IPS DF 19.7 (cell line): ENCODE results near the gene VBP1.
A peak's percentile ranks its signal among the peaks of the same experiment; 100 is the strongest.
"Not testable (repeated sequence)": the region's sequence is repeated elsewhere in the genome, so short reads cannot be mapped to it uniquely, and the experiment has no call there.

Source experiments
- DNase-seq: peaks from one replicate; pipeline ENCODE4 v3.0.0-alpha.2; 2013; ENCODE audit warnings: low read depth, low spot score

Gene VBP1

DNA sequence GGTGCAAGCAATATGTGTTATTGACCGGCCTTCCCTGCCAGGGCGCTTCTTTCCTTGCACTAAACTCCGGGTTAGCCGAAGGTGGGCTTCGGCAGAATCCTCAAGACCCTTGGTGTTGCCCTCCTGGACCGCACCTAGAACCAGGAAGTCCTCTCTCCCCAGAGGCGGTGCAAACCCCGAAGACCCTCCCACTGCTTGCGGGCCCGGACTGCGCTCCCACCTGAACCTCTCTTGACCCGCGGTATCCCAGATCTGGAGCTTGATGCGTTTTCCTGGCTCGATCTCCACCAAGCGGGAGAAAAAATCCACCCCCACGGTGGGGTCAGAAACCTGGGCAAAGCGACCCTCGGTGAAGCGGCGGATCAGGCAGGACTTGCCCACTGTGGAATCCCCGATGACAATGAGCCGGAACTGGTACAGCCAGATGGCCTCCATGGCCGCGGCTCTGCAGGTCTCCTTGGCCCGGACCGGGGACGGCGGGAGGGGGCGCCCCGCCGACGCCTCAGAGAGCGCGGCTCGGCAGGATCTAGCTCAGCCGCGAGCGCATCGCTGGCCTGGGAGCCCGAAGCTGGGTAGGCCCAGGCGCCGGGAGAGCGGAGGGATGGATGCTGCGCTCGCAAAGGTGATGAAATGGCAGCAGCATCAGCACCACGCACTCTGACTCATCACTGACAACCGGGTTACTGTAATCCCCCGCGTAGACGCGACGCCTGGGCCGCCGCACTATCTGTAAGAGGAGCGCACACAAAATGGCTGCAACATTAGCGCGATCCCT lies 47.8 kb downstream of the VBP1 start, which contains the start of gene RAB39B:
TSS of gene RAB39B (minus strand) at position 638 of the 775 bp plus-strand sequence. CDS start at position 435, 203 bp downstream.
- peak; percentile 25 for DNase-seq

DNA sequence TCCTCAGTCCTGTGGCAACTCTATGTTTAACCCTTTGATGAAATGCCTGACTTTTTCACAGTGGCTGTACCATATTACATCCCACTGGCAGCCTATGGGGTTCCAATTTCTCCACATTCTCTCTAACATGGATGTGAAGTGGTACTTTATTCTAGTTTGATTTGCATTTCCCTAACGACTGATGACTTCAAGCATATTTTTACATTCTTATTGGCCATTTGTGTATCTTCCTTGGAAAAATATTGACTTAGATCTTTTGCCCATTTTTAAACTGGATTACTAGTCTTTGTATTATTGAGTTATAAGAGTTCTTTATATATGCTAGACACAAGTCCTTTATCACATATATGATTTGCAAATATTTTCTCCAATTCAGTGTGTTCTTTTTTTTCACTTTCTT lies 50.2 kb downstream of the VBP1 start:
- no peak for DNase-seq

DNA sequence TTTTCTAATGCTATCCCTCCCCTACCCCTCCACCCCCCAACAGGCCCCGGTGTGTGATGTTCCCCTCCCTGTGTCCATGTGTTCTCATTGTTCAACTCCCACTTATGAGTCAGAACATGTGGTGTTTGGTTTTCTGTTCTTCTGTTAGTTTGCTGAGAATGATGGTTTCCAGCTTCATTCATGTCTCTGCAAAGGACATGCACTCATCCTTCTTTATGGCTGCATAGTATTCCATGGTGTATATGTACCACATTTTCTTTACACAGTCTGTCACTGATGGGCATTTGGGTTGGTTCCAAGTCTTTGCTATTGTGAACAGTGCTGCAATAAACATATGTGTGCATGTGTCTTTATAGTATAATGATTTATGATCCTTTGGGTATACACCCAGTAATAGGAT lies 51.7 kb downstream of the VBP1 start:
- DNase-seq, result not testable (repeated sequence)

DNA sequence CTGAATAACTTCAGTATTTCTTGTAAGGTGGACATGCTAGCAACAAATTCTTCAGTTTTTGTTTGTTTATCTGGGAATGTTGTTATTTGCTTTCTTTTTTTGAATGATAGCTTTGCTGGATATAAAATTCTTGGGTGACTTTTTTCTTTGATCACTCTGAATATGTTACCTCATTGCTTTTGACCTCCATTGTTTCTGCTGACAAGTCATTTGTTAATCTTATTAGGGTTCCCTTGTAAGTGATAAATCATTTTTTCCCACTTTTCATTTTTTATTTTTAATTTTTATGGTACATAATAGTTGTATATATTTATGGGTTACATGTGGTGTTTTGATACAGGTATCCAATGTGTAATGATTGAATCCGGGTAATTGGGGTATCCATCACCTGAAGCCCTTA lies 54.7 kb downstream of the VBP1 start:
- no peak for DNase-seq

DNA sequence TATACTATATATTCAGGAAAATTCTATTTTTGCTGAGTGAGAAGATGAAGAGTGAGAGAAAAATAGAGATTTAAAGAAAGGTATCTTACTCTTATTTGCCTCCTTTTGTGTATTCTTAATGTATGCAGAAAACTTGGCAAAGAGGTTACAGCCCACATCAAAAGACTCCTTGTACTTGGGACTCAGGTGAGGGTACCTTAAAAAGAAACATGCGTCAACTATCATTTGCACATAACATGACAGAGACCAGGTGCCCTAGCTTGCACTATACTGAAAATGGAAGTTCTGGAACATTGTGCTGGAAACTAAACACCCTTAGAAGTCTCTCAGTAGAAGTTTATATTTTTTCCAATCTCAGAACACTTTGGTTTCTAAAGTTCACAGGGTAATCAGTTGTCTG lies 63.6 kb downstream of the VBP1 start:
- no peak for DNase-seq
